Small intestine (tissue), 7 donors: ENCODE measurements around the gene TRIM7. TPM values are rescaled to one million over a fixed set of nuclear protein-coding genes. Genes with fewer than 3 reads are reported as not detected.
"Not testable (repeated sequence)": the region's sequence is repeated elsewhere in the genome, so short reads cannot be mapped to it uniquely, and the experiment has no call there.

Source experiments
- DNase-seq, 2 donors: peaks; one replicate each; pipeline versions ENCODE4 v3.0.0 to v3.0.0-alpha.2; 2013
- FAIRE-seq: peaks from 2 replicates; lab custom pipeline; 2012; peaks lifted over from hg19 to GRCh38; lab: Jason Lieb, UNC
- H3K27ac ChIP-seq, 3 donors: one replicate each; pipeline ENCODE4 v1.5.1; 2013; ENCODE audit warnings: low read length in 2 of 3, mild to moderate bottlenecking in 2 of 3, control low read depth in 1 of 3, inconsistent platforms in 1 of 3, low read depth in 1 of 3, moderate library complexity in 1 of 3
- H3K27me3 ChIP-seq, 3 donors: one replicate each; pipeline ENCODE4 v1.6.1; 2013; ENCODE audit warnings: low read length in 3 of 3, inconsistent platforms in 1 of 3; ENCODE audit not compliant: control insufficient read depth in 3 of 3, insufficient read depth in 3 of 3
- H3K36me3 ChIP-seq, 3 donors: one replicate each; pipeline ENCODE4 v1.6.1; 2013; ENCODE audit warnings: low read length in 3 of 3, inconsistent platforms in 1 of 3, low read depth in 1 of 3, mild to moderate bottlenecking in 1 of 3, moderate library complexity in 1 of 3; ENCODE audit not compliant: control insufficient read depth in 3 of 3, insufficient read depth in 2 of 3
- H3K4me1 ChIP-seq, 3 donors: one replicate each; pipeline ENCODE4 v1.6.1; 2013; ENCODE audit warnings: low read length in 2 of 3, inconsistent platforms in 1 of 3, low read depth in 1 of 3, mild to moderate bottlenecking in 1 of 3, moderate library complexity in 1 of 3; ENCODE audit not compliant: control insufficient read depth in 3 of 3, insufficient read depth in 2 of 3
- H3K4me3 ChIP-seq, 3 donors: one replicate each; pipeline ENCODE4 v1.5.1; 2013; ENCODE audit warnings: low read length in 3 of 3, control low read depth in 1 of 3, inconsistent platforms in 1 of 3, low read depth in 1 of 3, mild to moderate bottlenecking in 1 of 3, moderate library complexity in 1 of 3
- H3K9me3 ChIP-seq, 2 donors: one replicate each; pipeline ENCODE4 v1.6.1; 2013; ENCODE audit warnings: low read depth in 1 of 2, low read length in 1 of 2; ENCODE audit not compliant: control insufficient read depth in 2 of 2, insufficient read depth in 1 of 2
- WGBS, 3 donors: extraction: QIAGEN DNeasy Blood & Tissue Kit; methylation state at CpG; one replicate each; pipeline ENCODE4 v1.1.7; 2013; 5-methylcytosine and 5-hydroxymethylcytosine counted together
- polyA plus RNA-seq, 4 donors: library from polyadenylated mRNA; stranded (reverse) in 3 of 4; unstranded in 1 of 4; fragments of 200-250 nt in 3 of 4; fragments of 120-200 nt in 1 of 4; gene quantifications; one replicate each; pipeline versions ENCODE4 v1.2.1 to v1.2.3, GENCODE V29; 2013
- donor health status: healthy with polysubstance abuse.
- donor health status: control.
- donor health status: control.
- donor health status: Bipolar disorder and iron deficiency.
- donor health status: healthy.

TRIM7 gene
- polyA plus RNA-seq, 4 donors = 0.22 to 2.1 (median 0.89) TPM; not detected in 1

DNA sequence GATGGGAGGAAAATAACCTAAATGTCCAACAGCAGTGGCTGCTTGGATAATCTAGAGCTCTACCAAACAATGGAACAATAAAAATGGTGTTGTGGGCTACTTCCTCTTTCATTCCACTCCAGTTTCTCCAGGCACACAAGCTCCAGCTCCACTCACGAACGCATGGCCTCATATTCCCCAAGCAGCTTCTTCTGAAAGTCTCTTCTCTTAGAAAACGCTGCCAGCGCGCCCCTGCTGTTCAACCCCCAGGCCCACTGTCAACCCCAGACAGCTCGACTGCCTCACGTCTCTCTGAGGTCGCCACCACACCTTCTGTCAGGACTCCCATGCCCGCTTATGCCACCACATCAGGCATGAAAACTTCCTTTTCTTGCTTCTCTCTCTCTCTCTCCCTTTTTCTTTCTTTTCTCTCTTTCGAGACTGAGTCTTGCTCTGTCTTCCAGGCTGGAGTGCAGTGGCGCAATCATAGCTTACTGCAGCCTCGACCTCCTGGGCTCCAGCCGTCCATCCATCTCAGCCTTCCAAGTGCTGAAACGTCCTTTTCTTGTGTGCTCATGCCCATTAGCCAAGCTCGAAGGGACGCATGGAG is 41.4 kb downstream of the TRIM7 start:
- H3K4me3 ChIP-seq = no peak overlapping the region
- H3K36me3 ChIP-seq = no peaks in the 10 kb centered on the region
- no peaks in the 10 kb centered on the region for H3K4me1 ChIP-seq
- DNase-seq (no peak), FAIRE-seq (no peak)
- H3K27me3 ChIP-seq = peaks cover 0 to 46% (median 3%) of the 10 kb centered on the region in 3 donors
- 36 to 61% (median 52%) methylated on average over 15 to 16 of the region's 16 CpGs for WGBS, 3 donors
- no peak overlapping the region for H3K27ac ChIP-seq
- H3K9me3 ChIP-seq = peaks cover 0 to 5% of the 10 kb centered on the region in 2 donors

DNA sequence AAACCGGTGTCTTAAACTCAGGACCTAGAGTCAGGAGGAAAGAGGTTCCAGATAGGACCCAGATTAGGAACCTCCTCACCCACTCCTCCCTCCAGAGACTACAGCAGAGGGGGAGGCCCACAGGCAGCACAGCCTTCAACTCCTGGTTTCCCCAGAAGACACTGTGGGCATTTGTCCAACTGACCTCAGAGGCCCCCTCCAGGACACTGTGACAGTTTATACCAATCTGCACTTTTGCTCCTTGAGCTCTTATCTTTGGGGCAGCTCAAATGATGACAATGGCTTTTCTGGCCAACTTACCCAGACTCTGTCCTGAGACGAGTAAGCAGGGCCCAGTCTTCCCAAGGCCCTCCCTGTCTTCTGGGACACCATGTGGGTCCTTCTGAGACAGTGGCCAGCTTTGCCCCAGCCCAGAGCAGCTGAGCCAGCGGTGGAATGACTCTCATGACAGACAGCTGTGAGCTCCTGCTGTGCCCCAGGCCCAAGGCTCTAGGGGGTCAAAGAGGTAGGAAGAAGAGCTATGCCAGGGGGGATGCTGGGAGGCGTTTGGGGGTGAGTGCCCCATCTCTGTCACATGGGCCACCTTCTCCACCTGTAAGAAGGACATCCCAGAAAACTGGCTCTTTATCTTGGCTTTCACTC is 43.3 kb downstream of the TRIM7 start:
- H3K4me3 ChIP-seq = no peak overlapping the region
- H3K27me3 ChIP-seq = peaks cover 0 to 34% (median 3%) of the 10 kb centered on the region in 3 donors
- H3K27ac ChIP-seq = no peak overlapping the region
- DNase-seq (no peak), FAIRE-seq (no peak)
- no peaks in the 10 kb centered on the region for H3K4me1 ChIP-seq
- no peaks in the 10 kb centered on the region for H3K36me3 ChIP-seq
- WGBS, 3 donors = 74 to 80% (median 76%) methylated on average over 4 of the region's 4 CpGs
- H3K9me3 ChIP-seq = peaks cover 0 to 5% of the 10 kb centered on the region in 2 donors

DNA sequence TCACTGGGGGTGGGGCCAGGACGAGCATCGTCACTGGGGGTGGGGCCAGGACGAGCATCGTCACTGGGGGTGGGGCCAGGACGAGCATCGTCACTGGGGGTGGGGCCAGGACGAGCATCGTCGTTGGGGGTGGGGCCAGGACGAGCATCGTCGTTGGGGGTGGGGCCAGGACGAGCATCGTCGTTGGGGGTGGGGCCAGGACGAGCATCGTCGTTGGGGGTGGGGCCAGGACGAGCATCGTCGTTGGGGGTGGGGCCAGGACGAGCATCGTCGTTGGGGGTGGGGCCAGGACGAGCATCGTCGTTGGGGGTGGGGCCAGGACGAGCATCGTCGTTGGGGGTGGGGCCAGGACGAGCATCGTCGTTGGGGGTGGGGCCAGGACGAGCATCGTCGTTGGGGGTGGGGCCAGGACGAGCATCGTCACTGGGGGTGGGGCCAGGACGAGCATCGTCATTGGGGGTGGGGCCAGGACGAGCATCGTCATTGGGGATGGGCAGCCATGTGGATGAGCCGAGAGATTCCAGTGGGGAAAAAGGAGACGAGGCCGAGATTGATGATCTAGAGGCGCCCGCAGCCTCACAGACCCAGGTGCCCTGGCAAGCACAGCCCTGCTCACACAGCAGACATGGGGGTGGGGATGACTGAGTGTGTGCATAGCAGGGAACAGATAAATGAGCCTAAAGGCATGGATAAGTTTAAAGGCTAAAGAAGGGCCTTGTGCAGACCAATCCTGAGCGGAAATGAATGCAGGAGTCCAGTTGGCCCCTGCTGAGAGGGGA is 44.1 kb downstream of the TRIM7 start:
- not testable (repeated sequence) for H3K4me3 ChIP-seq, H3K27ac ChIP-seq, H3K9me3 ChIP-seq, DNase-seq, H3K36me3 ChIP-seq, H3K4me1 ChIP-seq, FAIRE-seq
- 11 to 28% (median 20%) methylated on average over 12 to 29 of the region's 48 CpGs for WGBS, 3 donors
- peaks cover 0 to 30% (median 3%) of the 10 kb centered on the region in 3 donors for H3K27me3 ChIP-seq

DNA sequence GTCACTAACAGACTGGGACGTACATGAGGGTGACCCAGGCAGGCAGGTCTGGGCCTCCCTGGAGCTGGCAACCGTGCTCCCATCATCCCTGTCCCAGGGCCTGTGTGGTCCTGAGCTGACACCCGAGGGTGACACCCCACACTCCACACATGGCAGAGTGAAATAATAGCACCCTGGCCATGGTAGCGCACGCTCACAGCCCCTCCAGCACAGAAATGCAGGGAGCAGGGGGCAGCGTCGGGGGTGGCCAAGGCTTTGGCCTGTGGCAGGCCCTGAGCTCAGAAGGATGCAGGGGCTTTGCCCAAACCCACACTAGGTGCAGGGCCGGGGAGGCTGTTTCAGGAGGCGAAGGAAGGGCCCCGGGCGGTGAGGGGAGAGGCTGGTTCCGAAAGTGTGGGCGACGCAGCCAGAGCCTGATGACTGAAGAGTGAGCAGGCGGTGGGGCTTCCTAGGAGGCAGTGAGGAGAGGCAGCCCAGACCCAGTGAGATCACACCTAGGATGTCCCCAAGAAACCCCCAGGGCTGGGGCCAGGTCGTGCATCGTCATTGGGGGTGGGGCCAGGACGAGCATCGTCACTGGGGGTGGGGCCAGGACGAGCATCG is 44.7 kb downstream of the TRIM7 start:
- H3K27me3 ChIP-seq = peaks cover 0 to 23% (median 3%) of the 10 kb centered on the region in 3 donors
- H3K9me3 ChIP-seq = peaks cover 0 to 5% of the 10 kb centered on the region in 2 donors
- 51 to 60% (median 53%) methylated on average over 18 to 21 of the region's 21 CpGs for WGBS, 3 donors
- H3K36me3 ChIP-seq = no peaks in the 10 kb centered on the region
- DNase-seq (no peak), FAIRE-seq (no peak)
- peak overlapping the region in 2 of 3 donors; percentile 22 to 47 for H3K27ac ChIP-seq
- no peak overlapping the region for H3K4me3 ChIP-seq
- no peaks in the 10 kb centered on the region for H3K4me1 ChIP-seq

DNA sequence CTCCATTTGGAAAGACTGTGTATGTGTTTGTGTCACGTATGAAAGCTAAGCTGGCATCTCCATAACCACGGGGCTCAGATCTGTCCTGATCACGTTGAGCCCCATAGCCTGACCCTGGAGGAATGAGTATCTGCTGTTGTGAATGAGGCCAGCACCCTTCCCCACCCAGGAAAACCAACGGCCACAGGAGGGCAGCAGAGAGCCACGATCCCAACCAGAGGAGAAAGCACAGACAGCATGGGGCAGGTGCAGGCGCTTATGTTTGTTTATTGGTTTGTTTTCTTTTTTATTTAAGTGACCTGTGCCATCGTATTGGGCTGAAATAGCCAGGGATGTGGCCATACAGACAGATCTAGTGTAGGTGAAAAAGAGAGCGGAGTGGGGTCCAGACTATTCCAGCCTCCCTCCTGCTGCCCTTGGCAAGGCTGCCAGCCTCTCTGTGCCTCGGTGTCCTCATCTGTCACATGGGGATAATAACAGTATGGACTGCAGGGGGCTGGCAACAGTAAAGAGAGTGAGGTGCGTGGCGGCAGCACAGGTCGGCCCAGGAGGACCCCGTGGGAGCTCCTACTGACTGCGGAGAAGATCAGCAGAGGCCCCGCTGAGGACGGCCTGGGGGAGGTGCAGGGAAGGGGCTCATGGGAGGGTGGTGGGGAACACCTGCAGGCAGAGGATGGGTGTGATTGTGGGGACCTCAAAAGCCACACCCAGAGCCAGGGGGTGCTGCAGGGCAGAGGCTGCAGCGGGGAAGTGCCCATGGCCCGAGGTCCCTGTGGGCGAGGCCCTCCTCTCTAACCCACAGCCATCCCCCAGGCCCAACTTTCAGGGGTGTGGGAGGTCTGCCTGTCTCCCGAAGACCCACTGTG is 45.5 kb downstream of the TRIM7 start:
- peak overlapping the region in 1 of 3 donors; percentile 47 for H3K27ac ChIP-seq
- no peak overlapping the region for H3K4me3 ChIP-seq
- peaks cover 0 to 15% (median 3%) of the 10 kb centered on the region in 3 donors for H3K27me3 ChIP-seq
- peak; percentile 83 to 87 for DNase-seq
- peaks cover 0 to 3% of the 10 kb centered on the region in 2 donors for H3K9me3 ChIP-seq
- 52 to 58% (median 56%) methylated on average over 20 of the region's 20 CpGs for WGBS, 3 donors
- H3K4me1 ChIP-seq = no peaks in the 10 kb centered on the region
- no peaks in the 10 kb centered on the region for H3K36me3 ChIP-seq
- no peak for FAIRE-seq

DNA sequence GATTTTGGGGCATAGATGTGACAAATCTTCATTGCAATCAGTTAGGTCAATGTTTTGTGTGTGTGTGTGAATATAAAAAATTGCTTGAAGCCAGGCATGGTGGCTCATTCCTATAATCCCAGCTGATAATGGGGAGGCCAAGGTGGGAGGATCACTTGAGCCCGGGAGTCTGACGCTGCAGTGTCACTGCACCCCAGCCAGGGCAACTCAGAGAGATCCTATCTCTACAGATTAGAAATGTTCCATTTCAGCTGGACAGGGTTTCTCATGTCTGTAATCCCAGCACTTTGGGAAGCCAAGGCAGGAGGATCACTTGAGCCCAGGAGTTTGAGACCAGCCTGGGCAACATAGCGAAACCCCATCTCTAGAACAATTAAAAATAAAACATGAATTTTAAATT is 46.1 kb downstream of the TRIM7 start:
- no peaks in the 10 kb centered on the region for H3K4me1 ChIP-seq
- H3K9me3 ChIP-seq = no peaks in the 10 kb centered on the region
- no peaks in the 10 kb centered on the region for H3K36me3 ChIP-seq
- DNase-seq = no peak
- no peak for FAIRE-seq
- WGBS, 3 donors = 93 to 99% (median 97%) methylated on average over 3 of the region's 3 CpGs
- no peak overlapping the region for H3K27ac ChIP-seq
- H3K27me3 ChIP-seq = peaks cover 0 to 11% (median 0%) of the 10 kb centered on the region in 3 donors
- H3K4me3 ChIP-seq = no peak overlapping the region

DNA sequence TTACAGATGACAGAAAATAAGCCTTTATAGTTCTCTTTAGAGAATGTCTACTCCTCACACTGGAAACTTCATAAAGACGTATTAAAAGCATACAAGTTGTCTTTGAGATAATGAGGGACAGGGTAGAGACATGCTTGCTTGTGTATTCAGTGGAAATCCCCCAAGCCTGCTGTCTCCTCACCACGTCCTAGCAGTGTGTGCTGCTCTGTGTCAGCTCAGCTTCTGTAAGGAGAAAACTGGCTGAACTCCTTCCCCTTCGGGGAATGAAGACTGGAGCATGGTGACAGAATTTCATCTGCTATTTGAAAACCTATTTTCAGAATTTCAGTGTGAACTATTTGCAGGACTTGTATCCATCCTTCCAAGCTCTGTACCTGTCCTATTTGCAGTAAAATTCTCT is 48.2 kb downstream of the TRIM7 start:
- no peak for FAIRE-seq
- Histone ChIP-seq H3K4me3 (no peak overlapping the region), H3K27ac (no peak overlapping the region), H3K4me1 (no peaks in the 10 kb centered on the region), H3K36me3 (no peaks in the 10 kb centered on the region), H3K9me3 (peaks cover 0 to 4% of the 10 kb centered on the region in 2 donors), H3K27me3 (peaks cover 0 to 4% (median 0%) of the 10 kb centered on the region in 3 donors)
- 42 to 48% (median 48%) methylated on average over 3 of the region's 3 CpGs for WGBS, 3 donors
- no peak for DNase-seq
